ENCODE results near the gene SLC28A3. TPM values are rescaled to one million over a fixed set of nuclear protein-coding genes. Genes with fewer than 3 reads are reported as not detected.

Gene SLC28A3
- total and polyA plus RNA-seq, 2 experiments from 2014 or later = not detected

GRCh38 chr9:84374013-84374412, 33.5 kb upstream of the SLC28A3 start:
- Histone ChIP-seq H4K20me1 (replicated peaks; ENCODE audit: insufficient read depth) (no peaks in the 10 kb centered on the region), H3K27me3 (ENCODE audit: insufficient read depth) (no peaks in the 10 kb centered on the region), H3K36me3 (ENCODE audit: insufficient read depth) (no peaks in the 10 kb centered on the region), H3K79me2 (replicated peaks; ENCODE audit: insufficient read depth) (no peaks in the 10 kb centered on the region), H3K9me2 (ENCODE audit: insufficient read depth) (no peaks in the 10 kb centered on the region), H3K27ac (ENCODE audit: low read depth) (no peak overlapping the region), H2AFZ (peak overlapping the region; percentile 24; the same call in 1 of the 2 replicates), H3F3A (replicated peaks; ENCODE audit: low read depth) (no peaks in the 10 kb centered on the region), H3K4me1 (ENCODE audit: insufficient read depth) (no peaks in the 10 kb centered on the region), H3K4me2 (no peak overlapping the region), H3K4me3 (no peak overlapping the region)
- H3K36me3 Mint-ChIP-seq (ENCODE audit: low read depth) = no peaks in the 10 kb centered on the region
- DNase-seq (ENCODE audit: low spot score) (no peak), ATAC-seq (no peak)
- H3K4me1 Mint-ChIP-seq = no peaks in the 10 kb centered on the region
- peaks cover 3% of the 10 kb centered on the region; the same call in 1 of the 3 replicates for H3K9me3 Mint-ChIP-seq
- H3K27ac Mint-ChIP-seq = no peak overlapping the region; the same call in 1 of the 2 replicates
- TF ChIP-seq STAT1 (IDR thresholded peaks at IDR 0.05; ENCODE audit: unreplicated experiment) = no peak
- no peak for TF ChIP-seq REST (IDR thresholded peaks at IDR 0.05; ENCODE audit: unreplicated experiment)
- no peak for TF ChIP-seq ZNF462 (CRISPR knock-in tag; IDR thresholded peaks at IDR 0.05)
- TF ChIP-seq NANOG (IDR thresholded peaks at IDR 0.05; ENCODE audit: borderline replicate concordance) = no peak
- no peak overlapping the region for H3K4me3 Mint-ChIP-seq
- H3K27me3 Mint-ChIP-seq (ENCODE audit: insufficient read depth, low read depth, poor library complexity) = peaks cover 5% of the 10 kb centered on the region

Data from GM23338 (cell line).